Measurements from ENCODE around the gene CHL1.

CHL1 gene

GRCh38 chr3:196311-197148, at the start of gene CHL1:
Gene CHL1, plus strand, starts transcription at chr3:196763. Its CDS starts 123,014 bp downstream, at chr3:319777.
- peak; percentile 57 for DNase-seq (ENCODE audit: low read depth, low spot score)

- DNase-seq (ENCODE audit: low read depth, low spot score) = no peak
Observed at GRCh38 chr3:151614-152189, 44.9 kb upstream of the CHL1 start.

- no peak for DNase-seq (ENCODE audit: low read depth, low spot score)
Observed at GRCh38 chr3:159974-160373, 36.6 kb upstream of the CHL1 start.

- DNase-seq (ENCODE audit: low read depth, low spot score) = peak; percentile 78
Observed at GRCh38 chr3:166071-166470, 30.5 kb upstream of the CHL1 start.

GRCh38 chr3:166799-167198, 29.8 kb upstream of the CHL1 start:
- DNase-seq (ENCODE audit: low read depth, low spot score) = peak; percentile 77

GRCh38 chr3:173886-174285, 22.7 kb upstream of the CHL1 start:
- DNase-seq (ENCODE audit: low read depth, low spot score) = peak; percentile 29

GRCh38 chr3:184976-185375, 11.6 kb upstream of the CHL1 start:
- DNase-seq (ENCODE audit: low read depth, low spot score) = no peak

GRCh38 chr3:192215-192929, 4.2 kb upstream of the CHL1 start:
- no peak for DNase-seq (ENCODE audit: low read depth, low spot score)

- no peak for DNase-seq (ENCODE audit: low read depth, low spot score)
Observed at GRCh38 chr3:194001-194400, 2.6 kb upstream of the CHL1 start.

- no peak for DNase-seq (ENCODE audit: low read depth, low spot score)
Observed at GRCh38 chr3:194421-194820, 2.1 kb upstream of the CHL1 start.

- DNase-seq (ENCODE audit: low read depth, low spot score) = peak; percentile 10
Observed at GRCh38 chr3:195666-196065, 897 bp upstream of the CHL1 start.

GRCh38 chr3:197149-197827, 725 bp downstream of the CHL1 start:
- DNase-seq (ENCODE audit: low read depth, low spot score) = peak; percentile 48

- DNase-seq (ENCODE audit: low read depth, low spot score) = peak; percentile 59
Observed at GRCh38 chr3:197828-198491, 1.4 kb downstream of the CHL1 start.

GRCh38 chr3:199835-200234, 3.3 kb downstream of the CHL1 start:
- no peak for DNase-seq (ENCODE audit: low read depth, low spot score)

- no peak for DNase-seq (ENCODE audit: low read depth, low spot score)
Observed at GRCh38 chr3:200758-201325, 4.3 kb downstream of the CHL1 start.

GRCh38 chr3:204102-204501, 7.5 kb downstream of the CHL1 start:
- no peak for DNase-seq (ENCODE audit: low read depth, low spot score)

GRCh38 chr3:207973-208372, 11.4 kb downstream of the CHL1 start:
- no peak for DNase-seq (ENCODE audit: low read depth, low spot score)

- no peak for DNase-seq (ENCODE audit: low read depth, low spot score)
Observed at GRCh38 chr3:210669-211068, 14.1 kb downstream of the CHL1 start.

GRCh38 chr3:212432-212831, 15.9 kb downstream of the CHL1 start:
- DNase-seq (ENCODE audit: low read depth, low spot score) = no peak

- no peak for DNase-seq (ENCODE audit: low read depth, low spot score)
Observed at GRCh38 chr3:217099-217813, 20.7 kb downstream of the CHL1 start.

- DNase-seq (ENCODE audit: low read depth, low spot score) = no peak
Observed at GRCh38 chr3:217948-218347, 21.4 kb downstream of the CHL1 start.
